GM12875 (cell line): ENCODE results near the gene DACT3.

Experiments used
- H3K4me3 ChIP-seq: one replicate; pipeline ENCODE4 v1.5.1; 2011; ENCODE audit warnings: low read depth, low read length, control low read depth
- CTCF ChIP-seq: IDR thresholded peaks from 2 replicates; pipeline ENCODE4 v1.5.1; 2011; ENCODE audit warnings: low read depth, mild to moderate bottlenecking, control low read depth, inconsistent platforms, low read length, moderate library complexity, borderline replicate concordance; ENCODE audit not compliant: insufficient read depth

The DACT3 gene

GRCh38 chr19:46623915-46624502 lies 37.0 kb downstream of the DACT3 start:
- peak overlapping the region; percentile 55 for H3K4me3 ChIP-seq
- TF ChIP-seq CTCF, result no peak

GRCh38 chr19:46622118-46622446 lies 38.9 kb downstream of the DACT3 start:
- no peak for TF ChIP-seq CTCF

GRCh38 chr19:46621191-46622117 lies 39.5 kb downstream of the DACT3 start:
- H3K4me3 ChIP-seq, result peak overlapping the region; percentile 19
- TF ChIP-seq CTCF, result no peak

More at GRCh38 chr19:46622118-46622446, 38.9 kb downstream of the DACT3 start:
- no peak overlapping the region for H3K4me3 ChIP-seq

GRCh38 chr19:46620716-46621115 lies 40.3 kb downstream of the DACT3 start:
- no peak overlapping the region for H3K4me3 ChIP-seq
- TF ChIP-seq CTCF, result no peak

GRCh38 chr19:46620267-46620666 lies 40.7 kb downstream of the DACT3 start:
- no peak for TF ChIP-seq CTCF
- H3K4me3 ChIP-seq, result no peak overlapping the region

GRCh38 chr19:46618670-46619231 lies 42.2 kb downstream of the DACT3 start:
- peak overlapping the region; percentile 33 for H3K4me3 ChIP-seq
- TF ChIP-seq CTCF, result no peak

- no peak for TF ChIP-seq CTCF
- H3K4me3 ChIP-seq, result no peak overlapping the region
Observed at GRCh38 chr19:46617601-46618000, 43.4 kb downstream of the DACT3 start.
